Keratinocyte (primary cell): ENCODE measurements around the gene CPHXL. TPM values are rescaled to one million over a fixed set of nuclear protein-coding genes. Genes with fewer than 3 reads are reported as not detected.

Source experiments
- DNase-seq: peaks from one replicate; pipeline ENCODE4 v3.0.0-alpha.2; 2011; ENCODE audit warnings: low read depth, missing footprints, low spot score
- FAIRE-seq: peaks from 2 replicates; lab custom pipeline; 2011; peaks lifted over from hg19 to GRCh38; lab: Jason Lieb, UNC
- H2AFZ ChIP-seq: 2 replicates; pipeline ENCODE4 v1.6.0; 2012; ENCODE audit warnings: low read length, control low read depth, inconsistent platforms; ENCODE audit not compliant: control insufficient read depth
- H3K27ac ChIP-seq: 2 replicates; pipeline ENCODE4 v1.5.1; 2011; ENCODE audit warnings: low read length; ENCODE audit not compliant: control insufficient read depth, insufficient read depth
- H3K27me3 ChIP-seq: 3 replicates; pipeline ENCODE4 v1.6.0; 2011; ENCODE audit warnings: low read length; ENCODE audit not compliant: control insufficient read depth, insufficient read depth; ENCODE audit errors: extremely low read depth
- H3K36me3 ChIP-seq, 2 experiments: 2 replicates in 1 of 2; 3 replicates in 1 of 2; pipeline ENCODE4 v1.5.1; 2011; ENCODE audit warnings: low read length in 2 of 2, mild to moderate bottlenecking in 1 of 2; ENCODE audit not compliant: control insufficient read depth in 2 of 2, insufficient read depth in 2 of 2; ENCODE audit errors: extremely low read depth in 1 of 2
- H3K4me1 ChIP-seq: 3 replicates; pipeline ENCODE4 v1.5.1; 2011; ENCODE audit warnings: low read length; ENCODE audit not compliant: control insufficient read depth, insufficient read depth; ENCODE audit errors: extremely low read depth
- H3K4me2 ChIP-seq: 3 replicates; pipeline ENCODE4 v1.6.0; 2011; ENCODE audit warnings: low read depth, low read length; ENCODE audit not compliant: control insufficient read depth, insufficient read depth; ENCODE audit errors: extremely low read depth
- H3K4me3 ChIP-seq, 3 experiments: fragments of 200-600 bp in 1 of 3; sonication (generic) in 1 of 3; 2 replicates in 2 of 3; 3 replicates in 1 of 3; pipeline ENCODE4 v1.5.1; 2011 to 2016; ENCODE audit warnings: low read length in 3 of 3, mild to moderate bottlenecking in 3 of 3, control low read depth in 2 of 3, inconsistent platforms in 1 of 3, low read depth in 1 of 3, mixed read lengths in 1 of 3, mixed run types in 1 of 3, moderate library complexity in 1 of 3; ENCODE audit not compliant: control insufficient read depth in 2 of 3, insufficient read depth in 2 of 3; ENCODE audit errors: extremely low read depth in 1 of 3
- H3K79me2 ChIP-seq: 2 replicates; pipeline ENCODE4 v1.6.0; 2012; ENCODE audit warnings: low read length; ENCODE audit not compliant: control insufficient read depth, insufficient read depth
- H3K9ac ChIP-seq: 3 replicates; pipeline ENCODE4 v1.6.0; 2011; ENCODE audit warnings: low read length; ENCODE audit not compliant: control insufficient read depth, insufficient read depth; ENCODE audit errors: extremely low read depth
- H3K9me1 ChIP-seq: 3 replicates; pipeline ENCODE4 v1.6.0; 2011; ENCODE audit warnings: low read length; ENCODE audit not compliant: control insufficient read depth, insufficient read depth; ENCODE audit errors: extremely low read depth
- H3K9me3 ChIP-seq: 2 replicates; pipeline ENCODE4 v1.5.1; 2012; ENCODE audit warnings: low read depth, low read length; ENCODE audit not compliant: control insufficient read depth
- H4K20me1 ChIP-seq: 3 replicates; pipeline ENCODE4 v1.6.0; 2011; ENCODE audit warnings: low read length; ENCODE audit not compliant: control insufficient read depth, insufficient read depth; ENCODE audit errors: extremely low read depth
- CTCF ChIP-seq, 3 experiments: IDR thresholded peaks in 1 of 3; conservative IDR thresholded peaks in 1 of 3; optimal IDR thresholded peaks in 1 of 3; 2 replicates in 2 of 3; 3 replicates in 1 of 3; pipeline versions ENCODE3 to v1.5.1; 2011; ENCODE audit warnings: low read length in 3 of 3, mild to moderate bottlenecking in 3 of 3, moderate library complexity in 2 of 3, control low read depth in 1 of 3, inconsistent platforms in 1 of 3; ENCODE audit not compliant: insufficient read depth in 2 of 3; ENCODE audit errors: extremely low read depth in 1 of 3
- EZH2 ChIP-seq: IDR thresholded peaks from one replicate; pipeline ENCODE4 v1.6.1; 2012; ENCODE audit warnings: inconsistent platforms, mild to moderate bottlenecking, low read length, moderate library complexity
- dilution Hi-C: fragments of 300-500 bp; cut with MboI; formaldehyde crosslinking; loops from one replicate; pipeline ENCODE4 v1.7.0; 2020; ENCODE audit warnings: low sequenced_read_pairs; ENCODE audit not compliant: extremely low pct_ligation_motif_present
- polyA plus RNA-seq, 5 experiments: library from polyadenylated mRNA; depleted of rRNA in 3 of 5; stranded (reverse) in 3 of 5; stranded (forward) in 1 of 5; unstranded in 1 of 5; fragments of >200 nt; gene quantifications; 1 replicate in 1 of 5; 2 replicates in 3 of 5; 3 replicates in 1 of 5; pipeline versions ENCODE4 v1.2.1 to v1.2.3, GENCODE V29; 2011 to 2012; ENCODE audit warnings: missing spikeins in 2 of 5, low read depth in 1 of 5, low replicate concordance in 1 of 5

CPHXL gene
- polyA plus RNA-seq, 1 donor (not counting 4 experiments of a cell fraction or from before 2014, with no cell fraction given), result not detected

DNA sequence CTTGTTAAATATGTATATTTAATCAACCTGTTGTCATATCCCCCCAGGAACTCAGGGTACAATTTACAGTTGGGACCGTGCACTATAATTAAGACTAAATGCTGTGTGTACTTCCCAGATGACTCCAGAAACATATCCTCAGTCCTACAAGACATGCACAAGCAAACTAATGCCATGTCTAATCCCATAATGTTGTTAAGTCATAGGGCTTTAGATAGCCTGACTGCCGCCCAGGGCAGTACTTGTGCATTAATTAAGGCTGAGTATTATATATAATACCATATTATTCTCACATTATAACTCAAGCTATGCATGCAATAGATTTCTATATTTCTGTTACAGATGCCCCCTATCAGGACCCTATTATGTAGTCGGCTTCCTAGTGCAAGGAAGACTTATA lies 20.1 kb upstream of the CPHXL start:
- H3K9me1 ChIP-seq, result no peaks in the 10 kb centered on the region
- H3K27ac ChIP-seq, result no peak overlapping the region
- no peaks in the 10 kb centered on the region for H3K4me1 ChIP-seq
- H4K20me1 ChIP-seq, result no peaks in the 10 kb centered on the region
- H3K79me2 ChIP-seq, result no peaks in the 10 kb centered on the region
- dilution Hi-C loops, result no loop called here
- no peak for DNase-seq
- no peaks in the 10 kb centered on the region for H3K9me3 ChIP-seq
- H3K9ac ChIP-seq, result no peak overlapping the region
- FAIRE-seq, result no peak
- H3K4me3 ChIP-seq, result no peak overlapping the region
- H2AFZ ChIP-seq, result no peak overlapping the region
- H3K27me3 ChIP-seq, result no peaks in the 10 kb centered on the region
- H3K4me2 ChIP-seq, result no peak overlapping the region
- TF ChIP-seq EZH2 (no peak), CTCF (optimal IDR thresholded peaks at IDR 0.05 in 1 of 3, IDR thresholded peaks at IDR 0.05 in 1 of 3, conservative IDR thresholded peaks at IDR 0.05 in 1 of 3; ENCODE audit: extremely low read depth in 1 of 3, insufficient read depth in 2 of 3, low read length in 3 of 3) (no peak)
- no peaks in the 10 kb centered on the region for H3K36me3 ChIP-seq

GRCh38 chr16:75745823-75746222 lies 19.5 kb upstream of the CPHXL start:
- Histone ChIP-seq H3K4me1 (no peaks in the 10 kb centered on the region), H3K4me2 (no peak overlapping the region), H2AFZ (no peak overlapping the region), H3K9me3 (no peaks in the 10 kb centered on the region), H4K20me1 (no peaks in the 10 kb centered on the region), H3K27me3 (no peaks in the 10 kb centered on the region), H3K9ac (no peak overlapping the region), H3K36me3 (no peaks in the 10 kb centered on the region), H3K27ac (no peak overlapping the region), H3K4me3 (no peak overlapping the region), H3K9me1 (no peaks in the 10 kb centered on the region), H3K79me2 (no peaks in the 10 kb centered on the region)
- no peak for TF ChIP-seq EZH2
- TF ChIP-seq CTCF (optimal IDR thresholded peaks at IDR 0.05 in 1 of 3, IDR thresholded peaks at IDR 0.05 in 1 of 3, conservative IDR thresholded peaks at IDR 0.05 in 1 of 3; ENCODE audit: extremely low read depth in 1 of 3, insufficient read depth in 2 of 3, low read length in 3 of 3), result no peak
- dilution Hi-C loops, result no loop called here
- FAIRE-seq (no peak), DNase-seq (no peak)
